ENCODE results near the gene CDC42EP2. TPM values are rescaled to one million over a fixed set of nuclear protein-coding genes. Genes with fewer than 3 reads are reported as not detected.

Gene CDC42EP2
- total and polyA plus RNA-seq, 2 of the 13 experiments (the other 11 are each of a cell fraction or from before 2014, with no cell fraction given): 2.3 to 7.1 TPM

DNA sequence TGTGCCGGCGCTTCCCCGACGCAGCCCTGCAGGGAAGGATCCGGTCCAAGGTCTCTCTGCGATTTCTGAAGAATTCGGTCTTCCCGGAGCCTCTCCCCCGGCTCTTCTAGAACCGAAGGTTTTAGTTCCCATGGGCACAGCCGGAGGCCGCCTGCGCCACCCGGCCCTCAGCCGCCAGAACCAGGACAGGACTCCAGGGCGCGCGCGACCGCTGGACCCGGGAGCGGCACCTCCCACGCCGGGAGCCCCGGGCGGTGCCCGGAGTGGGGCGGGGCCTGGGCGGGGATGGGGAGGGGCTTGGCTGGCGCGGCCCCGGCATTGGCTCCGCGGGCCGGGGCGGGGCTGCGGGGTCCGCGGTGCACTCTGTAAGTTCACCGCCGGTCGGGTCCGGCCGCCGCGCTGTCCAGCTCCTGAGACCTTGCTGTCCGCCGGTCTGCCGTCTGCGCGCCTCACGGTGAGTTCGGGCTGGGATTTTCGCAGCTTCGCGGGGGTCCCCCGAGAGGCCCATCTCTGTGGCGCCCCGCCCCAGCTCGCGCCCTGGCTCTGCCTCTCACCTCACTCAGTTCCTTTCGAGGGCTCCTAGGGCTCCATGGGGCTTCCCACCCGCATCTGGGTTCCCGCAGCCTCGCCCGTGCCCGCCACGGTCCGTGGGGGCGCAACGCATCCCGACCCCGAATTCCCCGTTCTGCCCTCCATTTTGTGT, at the start of gene CDC42EP2 (continued):
- TF ChIP-seq ZNF782 (CRISPR knock-in tag; IDR thresholded peaks at IDR 0.05; ENCODE audit: borderline replicate concordance) (no peak), SRSF4 (IDR thresholded peaks at IDR 0.05; ENCODE audit: low read depth, low read length, poor library complexity, severe bottlenecking) (no peak), ZFP62 (CRISPR knock-in tag; IDR thresholded peaks at IDR 0.05) (no peak), ZNF253 (CRISPR knock-in tag; IDR thresholded peaks at IDR 0.05; ENCODE audit: borderline replicate concordance) (no peak), EEA1 (CRISPR knock-in tag; IDR thresholded peaks at IDR 0.05; ENCODE audit: borderline replicate concordance) (no peak), FOXA3 (CRISPR knock-in tag; IDR thresholded peaks at IDR 0.05) (no peak), ZNF546 (CRISPR knock-in tag; conservative IDR thresholded peaks at IDR 0.05) (no peak; the same call in 1 of the 2 replicates), ZNF773 (CRISPR knock-in tag; IDR thresholded peaks at IDR 0.05; ENCODE audit: borderline replicate concordance) (no peak), TBX2 (CRISPR knock-in tag; IDR thresholded peaks at IDR 0.05; ENCODE audit: borderline replicate concordance) (peak; percentile 28; the same call in 1 of the 2 replicates), HMG20B (CRISPR knock-in tag; conservative IDR thresholded peaks at IDR 0.05) (no peak), KLF11 (CRISPR knock-in tag; IDR thresholded peaks at IDR 0.05) (no peak), PHF20 (CRISPR knock-in tag; IDR thresholded peaks at IDR 0.05) (no peak), CBX2 (IDR thresholded peaks at IDR 0.05; ENCODE audit: low read depth, low read length) (no peak), CBX2 (CRISPR knock-in tag; IDR thresholded peaks at IDR 0.05; ENCODE audit: low read depth) (no peak), MAZ (IDR thresholded peaks at IDR 0.05; ENCODE audit: borderline replicate concordance, low read depth, low read length) (no peak), MAZ (CRISPR knock-in tag; IDR thresholded peaks at IDR 0.05; ENCODE audit: low read depth) (peak; percentile 66), HOXA7 (CRISPR knock-in tag; IDR thresholded peaks at IDR 0.05) (no peak), ZNF564 (CRISPR knock-in tag; IDR thresholded peaks at IDR 0.05) (no peak), LCORL (IDR thresholded peaks at IDR 0.05) (no peak), LCORL (CRISPR knock-in tag; IDR thresholded peaks at IDR 0.05) (no peak), ATF1 (CRISPR knock-in tag; IDR thresholded peaks at IDR 0.05) (no peak), ZNF30 (CRISPR knock-in tag; IDR thresholded peaks at IDR 0.05) (no peak), SMARCE1 (IDR thresholded peaks at IDR 0.05; ENCODE audit: borderline replicate concordance) (no peak)
- TF ChIP-seq, protein P1, sequence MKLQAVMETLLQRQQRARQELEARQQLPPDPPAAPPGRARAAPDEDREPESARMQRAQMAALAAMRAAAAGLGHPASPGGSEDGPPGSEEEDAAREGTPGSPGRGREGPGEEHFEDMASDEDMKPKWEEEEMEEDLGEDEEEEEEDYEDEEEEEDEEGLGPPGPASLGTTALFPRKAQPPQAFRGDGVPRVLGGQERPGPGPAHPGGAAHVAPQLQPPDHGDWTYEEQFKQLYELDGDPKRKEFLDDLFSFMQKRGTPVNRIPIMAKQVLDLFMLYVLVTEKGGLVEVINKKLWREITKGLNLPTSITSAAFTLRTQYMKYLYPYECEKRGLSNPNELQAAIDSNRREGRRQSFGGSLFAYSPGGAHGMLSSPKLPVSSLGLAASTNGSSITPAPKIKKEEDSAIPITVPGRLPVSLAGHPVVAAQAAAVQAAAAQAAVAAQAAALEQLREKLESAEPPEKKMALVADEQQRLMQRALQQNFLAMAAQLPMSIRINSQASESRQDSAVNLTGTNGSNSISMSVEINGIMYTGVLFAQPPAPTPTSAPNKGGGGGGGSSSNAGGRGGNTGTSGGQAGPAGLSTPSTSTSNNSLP (IDR thresholded peaks at IDR 0.05; ENCODE audit: low read depth, low read length): no peak
- TF ChIP-seq, protein P2, sequence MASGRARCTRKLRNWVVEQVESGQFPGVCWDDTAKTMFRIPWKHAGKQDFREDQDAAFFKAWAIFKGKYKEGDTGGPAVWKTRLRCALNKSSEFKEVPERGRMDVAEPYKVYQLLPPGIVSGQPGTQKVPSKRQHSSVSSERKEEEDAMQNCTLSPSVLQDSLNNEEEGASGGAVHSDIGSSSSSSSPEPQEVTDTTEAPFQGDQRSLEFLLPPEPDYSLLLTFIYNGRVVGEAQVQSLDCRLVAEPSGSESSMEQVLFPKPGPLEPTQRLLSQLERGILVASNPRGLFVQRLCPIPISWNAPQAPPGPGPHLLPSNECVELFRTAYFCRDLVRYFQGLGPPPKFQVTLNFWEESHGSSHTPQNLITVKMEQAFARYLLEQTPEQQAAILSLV (CRISPR knock-in tag; IDR thresholded peaks at IDR 0.05; ENCODE audit: borderline replicate concordance): no peak
- TF ChIP-seq, protein P3, sequence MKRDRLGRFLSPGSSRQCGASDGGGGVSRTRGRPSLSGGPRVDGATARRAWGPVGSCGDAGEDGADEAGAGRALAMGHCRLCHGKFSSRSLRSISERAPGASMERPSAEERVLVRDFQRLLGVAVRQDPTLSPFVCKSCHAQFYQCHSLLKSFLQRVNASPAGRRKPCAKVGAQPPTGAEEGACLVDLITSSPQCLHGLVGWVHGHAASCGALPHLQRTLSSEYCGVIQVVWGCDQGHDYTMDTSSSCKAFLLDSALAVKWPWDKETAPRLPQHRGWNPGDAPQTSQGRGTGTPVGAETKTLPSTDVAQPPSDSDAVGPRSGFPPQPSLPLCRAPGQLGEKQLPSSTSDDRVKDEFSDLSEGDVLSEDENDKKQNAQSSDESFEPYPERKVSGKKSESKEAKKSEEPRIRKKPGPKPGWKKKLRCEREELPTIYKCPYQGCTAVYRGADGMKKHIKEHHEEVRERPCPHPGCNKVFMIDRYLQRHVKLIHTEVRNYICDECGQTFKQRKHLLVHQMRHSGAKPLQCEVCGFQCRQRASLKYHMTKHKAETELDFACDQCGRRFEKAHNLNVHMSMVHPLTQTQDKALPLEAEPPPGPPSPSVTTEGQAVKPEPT (CRISPR knock-in tag; IDR thresholded peaks at IDR 0.05; ENCODE audit: low read depth): no peak
- TF ChIP-seq, protein P4, sequence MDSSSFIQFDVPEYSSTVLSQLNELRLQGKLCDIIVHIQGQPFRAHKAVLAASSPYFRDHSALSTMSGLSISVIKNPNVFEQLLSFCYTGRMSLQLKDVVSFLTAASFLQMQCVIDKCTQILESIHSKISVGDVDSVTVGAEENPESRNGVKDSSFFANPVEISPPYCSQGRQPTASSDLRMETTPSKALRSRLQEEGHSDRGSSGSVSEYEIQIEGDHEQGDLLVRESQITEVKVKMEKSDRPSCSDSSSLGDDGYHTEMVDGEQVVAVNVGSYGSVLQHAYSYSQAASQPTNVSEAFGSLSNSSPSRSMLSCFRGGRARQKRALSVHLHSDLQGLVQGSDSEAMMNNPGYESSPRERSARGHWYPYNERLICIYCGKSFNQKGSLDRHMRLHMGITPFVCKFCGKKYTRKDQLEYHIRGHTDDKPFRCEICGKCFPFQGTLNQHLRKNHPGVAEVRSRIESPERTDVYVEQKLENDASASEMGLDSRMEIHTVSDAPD (CRISPR knock-in tag; IDR thresholded peaks at IDR 0.05): no peak
